Measurements from ENCODE around the gene DACT2.

DACT2 gene

DNA sequence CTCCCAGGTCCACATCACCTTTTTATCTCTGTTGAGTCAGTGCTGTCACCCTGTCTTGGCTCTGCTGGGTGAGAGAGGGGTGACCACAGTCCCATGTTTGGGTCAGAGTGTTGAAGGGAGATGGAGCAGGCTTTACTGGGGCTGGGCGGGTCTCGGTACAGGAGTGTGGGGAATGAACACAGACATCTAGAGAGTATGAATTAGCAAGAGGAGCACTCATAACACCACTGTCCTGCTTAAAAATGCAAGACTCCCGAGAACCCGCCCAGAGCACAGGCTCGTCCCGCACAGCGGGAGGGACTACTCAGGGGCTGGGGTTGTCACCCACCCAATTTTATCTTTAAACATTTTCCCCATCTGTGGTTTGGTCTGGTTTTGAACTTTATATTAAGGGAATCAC, 27.5 kb upstream of the DACT2 start:
- DNase-seq = no peak

DNA sequence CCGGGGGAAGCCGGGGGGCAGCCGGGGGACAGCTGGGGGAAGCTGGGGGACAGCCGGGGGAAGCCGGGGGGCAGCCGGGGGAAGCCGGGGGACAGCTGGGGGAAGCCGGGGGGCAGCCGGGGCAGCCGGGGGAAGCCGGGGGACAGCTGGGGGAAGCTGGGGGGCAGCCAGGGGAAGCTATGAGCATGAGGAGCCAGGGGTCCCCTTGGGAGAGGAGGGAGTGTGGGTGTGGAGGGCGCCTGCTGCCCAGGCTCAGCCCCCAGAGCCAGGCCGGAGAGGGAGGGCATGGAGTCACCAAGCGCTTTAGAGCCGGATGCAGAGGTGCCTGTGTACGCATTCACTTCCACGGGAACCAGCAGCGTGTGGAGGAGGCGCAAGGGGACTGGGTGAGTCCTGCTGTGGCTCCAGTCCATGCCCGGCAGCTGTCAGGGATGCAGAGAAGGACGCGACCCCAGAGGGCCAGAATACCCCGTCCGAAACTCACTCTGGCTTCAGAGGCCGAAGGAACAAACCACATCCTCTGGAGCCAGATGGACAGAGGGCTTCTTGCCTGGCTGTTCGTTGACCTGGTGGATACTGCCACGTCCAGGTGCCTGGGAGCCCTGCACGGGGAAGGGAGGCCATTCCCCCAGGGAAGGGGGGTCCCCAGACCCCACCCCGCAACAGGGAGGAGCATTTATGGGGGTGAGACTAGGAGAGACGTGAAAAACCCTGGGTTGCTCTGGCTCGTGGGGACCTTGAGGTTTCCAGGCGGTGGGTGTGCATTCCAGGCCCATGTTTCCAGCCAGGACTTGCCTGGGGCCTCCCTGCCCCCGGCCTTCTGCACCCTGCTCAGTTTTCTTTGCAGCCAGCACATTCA, 26.5 kb upstream of the DACT2 start:
- no CpG with 5 or more reads among the region's 33 CpGs for WGBS (ENCODE audit: extremely low coverage, insufficient coverage, low lambda C conversion rate)
- no peak overlapping the region for H2BK5ac ChIP-seq (ENCODE audit: low read length)
- H2BK120ac ChIP-seq (ENCODE audit: low read depth, low read length) = no peak overlapping the region
- H3K79me1 ChIP-seq (ENCODE audit: low read length) = no peaks in the 10 kb centered on the region
- no peak overlapping the region for H4K5ac ChIP-seq (ENCODE audit: low read length)
- H3K18ac ChIP-seq (ENCODE audit: low read length) = no peak overlapping the region
- H3K79me2 ChIP-seq (ENCODE audit: control insufficient read depth, insufficient read depth, low read length) = no peaks in the 10 kb centered on the region
- H2AK5ac ChIP-seq (ENCODE audit: low read length) = no peak overlapping the region
- H2BK15ac ChIP-seq (replicated peaks; ENCODE audit: low read depth) = no peak overlapping the region
- H3K23ac ChIP-seq (ENCODE audit: low read length) = no peak overlapping the region
- H3K9ac ChIP-seq (ENCODE audit: low read length) = no peak overlapping the region
- H3K56ac ChIP-seq (ENCODE audit: low read length) = no peak overlapping the region
- H3K4me3 ChIP-seq (ENCODE audit: low read length) = no peak overlapping the region
- H3K27me3 ChIP-seq (ENCODE audit: insufficient read depth, low read length, poor library complexity) = no peaks in the 10 kb centered on the region
- no peaks in the 10 kb centered on the region for H3K36me3 ChIP-seq (ENCODE audit: control insufficient read depth, insufficient read depth, low read length)
- H4K8ac ChIP-seq (ENCODE audit: low read depth, low read length) = no peak overlapping the region
- DNase-seq = no peak
- H3K4me1 ChIP-seq (ENCODE audit: control insufficient read depth, low read depth, low read length) = no peaks in the 10 kb centered on the region
- H3K27ac ChIP-seq (ENCODE audit: low read depth, low read length) = no peak overlapping the region
- H3K4me2 ChIP-seq (ENCODE audit: low read length) = no peak overlapping the region
- H3K4ac ChIP-seq (ENCODE audit: low read depth, low read length) = no peak overlapping the region

More for the DNA sequence above, 27.5 kb upstream of the DACT2 start:
- Histone ChIP-seq H3K27me3 (ENCODE audit: insufficient read depth, low read length, poor library complexity) (no peaks in the 10 kb centered on the region), H2BK15ac (replicated peaks; ENCODE audit: low read depth) (no peak overlapping the region), H3K79me2 (ENCODE audit: control insufficient read depth, insufficient read depth, low read length) (no peaks in the 10 kb centered on the region), H3K4me2 (ENCODE audit: low read length) (no peak overlapping the region), H2BK120ac (ENCODE audit: low read depth, low read length) (no peak overlapping the region), H3K4me1 (ENCODE audit: control insufficient read depth, low read depth, low read length) (no peaks in the 10 kb centered on the region), H3K9ac (ENCODE audit: low read length) (no peak overlapping the region), H3K4me3 (ENCODE audit: low read length) (no peak overlapping the region), H3K56ac (ENCODE audit: low read length) (no peak overlapping the region), H3K4ac (ENCODE audit: low read depth, low read length) (no peak overlapping the region), H4K8ac (ENCODE audit: low read depth, low read length) (no peak overlapping the region), H2BK5ac (ENCODE audit: low read length) (no peak overlapping the region), H3K18ac (ENCODE audit: low read length) (no peak overlapping the region), H3K27ac (ENCODE audit: low read depth, low read length) (no peak overlapping the region), H4K5ac (ENCODE audit: low read length) (no peak overlapping the region), H2AK5ac (ENCODE audit: low read length) (no peak overlapping the region), H3K79me1 (ENCODE audit: low read length) (no peaks in the 10 kb centered on the region), H3K23ac (ENCODE audit: low read length) (no peak overlapping the region), H3K36me3 (ENCODE audit: control insufficient read depth, insufficient read depth, low read length) (no peaks in the 10 kb centered on the region)
- WGBS (ENCODE audit: extremely low coverage, insufficient coverage, low lambda C conversion rate) = no CpG with 5 or more reads among the region's 7 CpGs

DNA sequence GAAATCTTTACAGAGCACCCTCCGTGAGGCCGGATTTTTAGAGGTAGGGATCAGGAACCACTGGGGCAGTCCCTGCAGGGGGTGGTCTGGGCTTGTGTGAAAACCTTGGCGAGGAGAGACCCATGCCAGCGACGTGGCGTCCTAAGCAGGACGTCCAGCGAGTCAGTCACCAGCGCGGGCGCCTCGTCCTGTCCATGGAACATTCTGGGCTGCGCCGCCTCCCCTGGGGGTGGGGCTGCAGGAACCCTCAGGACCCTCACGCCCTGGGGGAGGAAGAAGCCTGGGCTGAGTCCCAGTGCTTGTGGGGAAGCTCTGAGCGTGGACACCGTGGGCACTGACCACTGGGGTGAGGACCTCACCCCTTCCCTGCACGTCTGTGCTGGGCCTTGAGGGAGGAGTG, 25.7 kb upstream of the DACT2 start:
- Histone ChIP-seq H3K4ac (ENCODE audit: low read depth, low read length) (no peak overlapping the region), H3K56ac (ENCODE audit: low read length) (no peak overlapping the region)

DNA sequence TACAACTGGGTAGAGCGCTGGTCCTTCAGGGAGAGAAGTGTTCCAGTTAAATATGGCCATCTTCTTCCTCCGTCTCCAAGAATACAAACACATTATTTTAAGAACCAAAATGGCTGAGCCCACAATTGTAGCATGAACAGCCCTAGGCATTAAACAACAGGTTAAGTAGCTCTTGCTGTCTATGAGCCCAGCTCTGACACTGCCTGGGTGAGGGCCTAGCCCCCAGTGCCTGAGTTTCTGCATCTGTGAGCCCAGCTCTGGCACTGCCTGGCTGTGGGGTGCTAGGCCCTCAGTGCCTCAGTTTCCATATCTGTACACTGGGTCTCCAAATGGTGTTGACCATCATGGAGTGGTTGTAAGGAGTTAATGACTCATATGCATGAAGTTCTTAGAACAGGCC, 24.8 kb upstream of the DACT2 start:
- DNase-seq = no peak
- no peak overlapping the region for H3K18ac ChIP-seq (ENCODE audit: low read length)
- no CpG with 5 or more reads among the region's 2 CpGs for WGBS (ENCODE audit: extremely low coverage, insufficient coverage, low lambda C conversion rate)

More for the DNA sequence above, 25.7 kb upstream of the DACT2 start:
- no CpG with 5 or more reads among the region's 18 CpGs for WGBS (ENCODE audit: extremely low coverage, insufficient coverage, low lambda C conversion rate)
- Histone ChIP-seq H3K18ac (ENCODE audit: low read length) (no peak overlapping the region), H2BK15ac (replicated peaks; ENCODE audit: low read depth) (no peak overlapping the region), H2BK120ac (ENCODE audit: low read depth, low read length) (no peak overlapping the region), H2AK5ac (ENCODE audit: low read length) (no peak overlapping the region), H3K79me2 (ENCODE audit: control insufficient read depth, insufficient read depth, low read length) (no peaks in the 10 kb centered on the region), H2BK5ac (ENCODE audit: low read length) (no peak overlapping the region), H3K27me3 (ENCODE audit: insufficient read depth, low read length, poor library complexity) (no peaks in the 10 kb centered on the region), H3K23ac (ENCODE audit: low read length) (no peak overlapping the region), H3K27ac (ENCODE audit: low read depth, low read length) (no peak overlapping the region), H3K4me3 (ENCODE audit: low read length) (no peak overlapping the region), H3K9ac (ENCODE audit: low read length) (no peak overlapping the region), H3K36me3 (ENCODE audit: control insufficient read depth, insufficient read depth, low read length) (no peaks in the 10 kb centered on the region), H3K4me2 (ENCODE audit: low read length) (no peak overlapping the region), H3K4me1 (ENCODE audit: control insufficient read depth, low read depth, low read length) (no peaks in the 10 kb centered on the region), H4K5ac (ENCODE audit: low read length) (no peak overlapping the region), H3K79me1 (ENCODE audit: low read length) (no peaks in the 10 kb centered on the region), H4K8ac (ENCODE audit: low read depth, low read length) (no peak overlapping the region)
- no peak for DNase-seq

DNA sequence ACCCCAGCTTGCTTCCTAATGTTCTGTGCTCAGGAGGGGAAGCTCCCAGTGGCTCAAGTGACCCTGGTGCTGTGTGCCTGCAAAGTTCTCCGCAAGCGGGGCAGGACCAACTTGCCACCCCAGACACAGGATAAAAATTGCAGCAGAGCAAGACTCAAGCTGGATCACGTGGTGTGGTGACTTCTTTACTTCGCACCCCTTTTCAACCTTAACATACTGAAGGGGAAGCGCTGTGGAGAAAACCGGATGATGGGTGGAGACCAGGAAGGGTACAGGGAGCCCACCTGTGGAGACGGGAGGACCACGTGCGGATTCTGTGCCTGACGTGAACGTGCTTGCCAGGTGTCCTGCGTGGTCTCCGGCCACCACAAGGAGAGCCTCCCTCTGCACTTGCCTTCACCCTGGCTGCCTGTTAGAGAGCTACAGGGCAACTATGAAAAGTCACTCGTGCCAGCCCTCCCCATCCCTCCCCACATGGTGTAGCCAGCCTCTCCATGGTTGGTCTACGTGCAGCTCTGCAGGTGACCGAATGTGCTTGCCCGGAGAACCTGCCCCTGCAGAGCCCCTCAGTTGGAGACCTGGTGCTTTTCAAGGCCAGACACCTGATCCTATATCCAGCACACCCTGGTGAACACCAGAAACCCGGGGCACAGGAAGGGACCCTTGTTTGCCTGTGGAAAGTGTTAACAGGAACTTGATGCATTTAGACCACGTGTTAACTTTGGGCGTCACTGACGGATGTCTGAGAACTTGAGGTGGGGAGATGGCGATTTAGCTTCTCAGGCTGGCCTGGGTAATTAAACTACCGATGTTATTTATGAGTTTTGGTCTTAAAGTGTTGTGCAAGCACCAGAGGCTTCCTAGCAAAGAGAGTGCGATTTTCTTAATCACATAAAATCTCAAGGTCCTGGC, 23.9 kb upstream of the DACT2 start:
- Histone ChIP-seq H3K4me2 (ENCODE audit: low read length) (no peak overlapping the region), H4K8ac (ENCODE audit: low read depth, low read length) (no peak overlapping the region), H3K27ac (ENCODE audit: low read depth, low read length) (no peak overlapping the region), H3K23ac (ENCODE audit: low read length) (no peak overlapping the region), H2BK120ac (ENCODE audit: low read depth, low read length) (no peak overlapping the region), H3K4ac (ENCODE audit: low read depth, low read length) (no peak overlapping the region), H3K79me2 (ENCODE audit: control insufficient read depth, insufficient read depth, low read length) (no peaks in the 10 kb centered on the region), H3K27me3 (ENCODE audit: insufficient read depth, low read length, poor library complexity) (no peaks in the 10 kb centered on the region), H2AK5ac (ENCODE audit: low read length) (no peak overlapping the region), H3K18ac (ENCODE audit: low read length) (no peak overlapping the region), H3K4me3 (ENCODE audit: low read length) (no peak overlapping the region), H3K36me3 (ENCODE audit: control insufficient read depth, insufficient read depth, low read length) (no peaks in the 10 kb centered on the region), H2BK15ac (replicated peaks; ENCODE audit: low read depth) (no peak overlapping the region), H2BK5ac (ENCODE audit: low read length) (no peak overlapping the region), H3K56ac (ENCODE audit: low read length) (no peak overlapping the region), H3K4me1 (ENCODE audit: control insufficient read depth, low read depth, low read length) (no peaks in the 10 kb centered on the region), H4K5ac (ENCODE audit: low read length) (no peak overlapping the region), H3K79me1 (ENCODE audit: low read length) (no peaks in the 10 kb centered on the region), H3K9ac (ENCODE audit: low read length) (no peak overlapping the region)
- WGBS (ENCODE audit: extremely low coverage, insufficient coverage, low lambda C conversion rate) = no CpG with 5 or more reads among the region's 24 CpGs
- DNase-seq = no peak

More for the DNA sequence above, 24.8 kb upstream of the DACT2 start:
- H3K9ac ChIP-seq (ENCODE audit: low read length) = no peak overlapping the region
- no peaks in the 10 kb centered on the region for H3K79me1 ChIP-seq (ENCODE audit: low read length)
- H3K27ac ChIP-seq (ENCODE audit: low read depth, low read length) = no peak overlapping the region
- no peak overlapping the region for H2BK5ac ChIP-seq (ENCODE audit: low read length)
- H3K56ac ChIP-seq (ENCODE audit: low read length) = no peak overlapping the region
- H3K23ac ChIP-seq (ENCODE audit: low read length) = no peak overlapping the region
- no peak overlapping the region for H2AK5ac ChIP-seq (ENCODE audit: low read length)
- no peaks in the 10 kb centered on the region for H3K79me2 ChIP-seq (ENCODE audit: control insufficient read depth, insufficient read depth, low read length)
- no peak overlapping the region for H2BK15ac ChIP-seq (replicated peaks; ENCODE audit: low read depth)
- H3K4ac ChIP-seq (ENCODE audit: low read depth, low read length) = no peak overlapping the region
- H3K36me3 ChIP-seq (ENCODE audit: control insufficient read depth, insufficient read depth, low read length) = no peaks in the 10 kb centered on the region
- no peaks in the 10 kb centered on the region for H3K4me1 ChIP-seq (ENCODE audit: control insufficient read depth, low read depth, low read length)
- no peak overlapping the region for H3K4me2 ChIP-seq (ENCODE audit: low read length)
- no peak overlapping the region for H3K4me3 ChIP-seq (ENCODE audit: low read length)
- H4K8ac ChIP-seq (ENCODE audit: low read depth, low read length) = no peak overlapping the region
- H2BK120ac ChIP-seq (ENCODE audit: low read depth, low read length) = no peak overlapping the region
- no peaks in the 10 kb centered on the region for H3K27me3 ChIP-seq (ENCODE audit: insufficient read depth, low read length, poor library complexity)
- H4K5ac ChIP-seq (ENCODE audit: low read length) = no peak overlapping the region

Data from mesendoderm (in vitro differentiated cells).